GM23248 (cell line): ENCODE results near the gene CENPM.

Source experiments
- EZH2 ChIP-seq: fragments of 200-600 bp; sonication (generic); IDR thresholded peaks from 2 replicates; pipeline ENCODE4 v1.6.1; 2018; ENCODE audit warnings: antibody characterized with exemption, mild to moderate bottlenecking; ENCODE audit not compliant: insufficient read depth, poor library complexity, severe bottlenecking
- EZH2phosphoT487 ChIP-seq: fragments of 200-600 bp; sonication (generic); IDR thresholded peaks from 2 replicates; pipeline ENCODE4 v1.6.1; 2018; ENCODE audit warnings: antibody characterized with exemption, moderate library complexity, mild to moderate bottlenecking, low read depth; ENCODE audit not compliant: insufficient read depth

DNA sequence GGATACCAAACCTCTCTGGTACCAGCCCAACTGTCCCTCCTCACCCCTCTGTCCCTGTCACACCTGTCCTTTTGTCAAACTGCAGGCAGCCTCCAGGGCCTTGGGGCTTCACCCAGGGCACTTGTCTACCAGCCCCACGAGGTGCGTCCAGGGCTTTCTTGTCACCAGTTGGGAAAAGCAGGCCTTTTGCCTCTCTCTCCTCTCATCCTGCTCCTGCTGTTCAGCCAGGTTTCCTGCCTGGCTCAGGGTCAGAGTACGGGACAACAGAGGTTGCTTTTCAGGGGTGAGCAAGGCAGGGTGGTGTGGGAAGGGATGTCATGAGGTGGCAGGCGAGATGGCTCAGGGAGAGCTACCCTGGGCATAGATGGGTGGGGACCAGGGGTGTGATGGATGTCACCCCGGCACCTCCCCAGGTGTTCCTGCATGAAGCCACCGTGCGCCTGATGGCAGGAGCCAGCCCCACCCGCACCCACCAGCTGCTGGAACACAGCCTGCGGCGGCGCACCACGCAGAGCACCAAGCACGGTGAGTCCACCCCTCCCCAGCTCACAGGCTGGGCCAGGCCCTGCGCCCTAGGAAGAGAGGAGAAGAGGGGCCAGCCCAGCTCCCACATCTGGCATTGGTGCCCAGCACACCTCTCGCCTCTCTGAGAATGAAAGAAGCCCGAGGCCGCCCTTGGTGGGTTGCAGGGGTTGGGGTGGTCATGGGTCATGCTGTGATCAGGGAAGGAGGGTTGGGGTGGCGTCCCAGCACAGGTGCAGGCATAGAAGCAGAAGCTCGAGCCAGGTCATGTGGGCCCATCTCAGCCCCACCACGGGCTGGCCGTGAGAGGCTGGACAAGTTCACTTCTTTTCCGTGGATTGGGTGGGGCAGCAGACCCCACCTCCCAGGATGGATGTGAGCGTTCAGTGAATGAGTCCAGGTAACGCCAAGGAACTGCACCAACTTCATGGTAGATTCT is 42.2 kb downstream of the CENPM start:
- TF ChIP-seq EZH2 (no peak), EZH2phosphoT487 (no peak)
